NCI-H187 treated with DMSO at 0.1 percent for 48 hours (cell line): ENCODE data around the gene RIPOR3.

Experiments
- DNase-seq: peaks from one replicate; lab custom pipeline; 2025; lab: John Stamatoyannopoulos, UW

Gene RIPOR3

DNA sequence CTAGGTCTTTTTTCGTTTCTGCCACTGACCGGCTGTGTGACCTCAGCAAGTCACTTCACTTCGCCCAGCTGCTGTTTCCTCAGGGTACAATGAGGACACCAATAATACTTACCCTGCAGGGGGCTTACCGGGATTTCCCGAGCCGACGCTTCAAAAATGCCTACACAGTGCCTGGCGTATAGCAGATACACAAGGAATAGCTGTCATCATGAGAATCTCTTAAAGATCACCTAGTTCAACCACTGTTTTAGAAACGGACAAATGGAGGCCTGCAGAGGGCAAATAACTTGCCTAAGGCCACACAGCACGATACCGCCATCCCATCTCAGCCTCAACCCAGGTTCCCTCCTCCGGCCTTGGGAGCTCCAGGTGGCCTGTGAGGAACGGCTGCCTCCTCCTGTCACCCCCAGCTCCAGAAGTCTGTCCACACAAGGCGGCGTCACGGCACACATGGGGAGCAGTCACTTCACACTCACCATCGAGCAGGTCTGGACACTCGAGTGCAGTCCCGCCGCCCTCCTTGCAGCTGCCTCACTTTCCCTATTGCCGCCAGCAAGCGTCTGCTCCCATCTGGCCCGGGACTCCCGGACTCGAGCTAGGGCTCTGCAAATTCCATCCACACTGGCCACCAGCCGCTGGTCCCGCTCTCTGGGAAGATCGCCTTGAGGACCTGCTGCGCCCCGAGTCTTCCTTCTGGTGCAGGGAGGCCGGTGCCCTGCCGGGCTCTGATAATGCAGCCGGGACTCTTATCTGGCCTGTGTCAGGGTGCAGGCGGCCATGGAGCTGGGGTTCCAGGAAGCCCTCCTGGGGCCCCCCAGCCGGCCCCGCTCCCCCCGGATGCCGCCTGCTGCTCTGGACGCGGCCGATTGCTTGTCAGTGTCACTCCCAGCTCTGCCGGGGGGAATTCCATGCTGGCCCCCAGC is at the start of gene RIPOR3:
Gene RIPOR3, minus strand, starts transcription at position 893 of the 923 bp plus-strand sequence. Its CDS starts 414 bp downstream, at position 479.
- no peak for DNase-seq

DNA sequence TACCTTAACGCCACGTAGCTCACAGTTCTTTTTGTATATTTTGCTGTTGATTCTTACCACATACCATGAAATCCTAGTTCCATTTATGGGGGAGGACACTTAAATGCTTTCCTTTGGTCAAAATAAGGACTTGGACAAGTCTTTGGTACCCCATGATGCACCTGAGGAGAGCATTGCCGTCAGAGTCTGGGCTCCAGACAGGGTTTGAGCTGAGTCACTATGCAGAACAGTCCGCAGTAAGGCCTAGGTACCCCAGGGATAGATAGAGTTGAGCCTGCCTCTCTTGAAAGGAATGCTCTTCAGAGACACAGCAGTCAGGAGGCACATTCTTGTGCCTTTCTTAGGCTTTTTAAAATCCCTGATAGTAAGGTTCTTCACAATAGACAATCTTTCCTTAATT is 46.0 kb upstream of the RIPOR3 start:
- no peak for DNase-seq

- DNase-seq, result no peak
These were observed 44.5 kb upstream of the RIPOR3 start for GRCh38 chr20:50735813-50736212.

DNA sequence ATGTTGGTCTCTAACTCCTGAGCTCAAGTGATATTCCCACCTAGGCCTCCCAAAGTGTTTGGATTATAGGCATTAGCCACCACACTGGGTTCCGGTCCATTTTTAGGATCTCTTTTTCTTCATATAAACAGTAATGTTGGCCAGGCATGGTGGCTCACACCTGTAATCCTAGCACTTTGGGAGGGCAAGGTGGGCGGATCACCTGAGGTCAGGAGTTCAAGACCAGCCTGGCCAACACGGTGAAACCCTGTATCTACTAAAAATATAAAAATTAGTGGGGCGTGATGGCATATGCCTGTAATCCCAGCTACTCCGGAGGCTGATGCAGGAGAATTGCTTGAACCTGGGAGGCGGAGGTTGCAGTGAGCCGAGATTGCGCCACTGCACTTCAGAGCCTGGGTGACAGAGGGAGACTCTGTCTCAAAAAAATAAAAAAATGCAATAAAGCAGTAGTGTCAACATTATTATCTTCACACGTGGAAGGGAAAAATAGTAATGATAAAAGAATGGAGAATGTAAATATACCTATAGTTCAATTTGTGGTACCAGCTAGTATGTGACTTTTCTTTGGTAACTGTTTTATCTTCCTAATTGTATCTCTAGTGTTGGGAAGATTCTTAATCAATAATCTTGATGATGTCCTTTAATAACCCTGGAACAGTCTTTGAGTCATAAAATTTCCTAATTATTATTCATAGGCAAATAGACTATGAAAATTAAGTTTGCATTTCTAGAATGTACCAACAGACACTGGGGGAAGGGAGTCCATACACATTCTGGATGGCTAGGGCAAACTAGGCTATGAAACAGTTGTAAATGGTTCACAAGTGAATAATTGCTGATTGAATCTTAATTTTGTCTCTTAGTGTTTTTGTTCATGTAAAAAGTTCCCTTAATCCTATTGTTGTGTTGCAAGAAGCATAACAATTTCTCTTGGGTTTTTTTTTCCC is 43.7 kb upstream of the RIPOR3 start:
- DNase-seq, result no peak

- no peak for DNase-seq
These were observed 42.5 kb upstream of the RIPOR3 start for GRCh38 chr20:50733644-50734349.

DNA sequence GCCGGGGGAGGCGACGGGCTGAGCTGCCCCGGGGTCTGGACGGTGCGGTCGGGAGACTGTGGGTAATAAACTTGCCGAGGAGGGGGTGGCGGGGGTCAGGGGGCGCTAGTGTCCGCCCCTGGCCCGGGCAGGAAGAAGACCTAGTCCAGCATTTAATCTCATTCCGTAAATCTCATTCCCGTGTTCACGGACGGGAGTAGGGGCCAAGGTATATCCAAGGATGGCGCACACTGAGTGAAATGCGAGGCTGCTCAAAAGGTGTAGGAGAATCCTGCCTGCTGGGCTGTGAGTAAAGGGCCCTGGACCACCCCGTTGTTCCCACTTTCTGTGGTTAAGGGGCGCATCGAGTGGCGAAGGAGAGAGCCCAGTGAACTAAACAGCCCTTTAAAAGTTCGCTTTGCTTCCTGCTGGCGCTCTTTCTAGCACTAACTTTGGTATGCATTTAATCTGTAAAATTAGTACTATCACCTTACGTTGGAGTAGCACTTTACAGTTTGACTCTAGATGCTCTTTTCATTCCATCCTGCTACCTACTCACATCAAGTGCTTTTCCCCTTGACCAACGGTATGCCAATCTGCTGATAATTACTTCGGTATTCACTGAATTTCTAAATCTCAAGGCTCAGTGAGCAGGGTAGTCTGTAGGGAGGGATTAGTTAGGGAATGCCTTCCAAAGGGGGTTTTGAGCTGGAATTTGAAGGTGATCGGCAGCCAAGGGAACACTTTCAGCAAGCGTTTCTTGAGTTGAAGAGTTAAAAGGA is 40.8 kb upstream of the RIPOR3 start:
- no peak for DNase-seq

GRCh38 chr20:50731055-50731929 is 40.0 kb upstream of the RIPOR3 start, which contains the start of gene PARD6B:
Gene PARD6B (plus strand): TSS chr20:50731580. CDS start chr20:50731787, 207 bp downstream.
- peak; percentile 86 for DNase-seq

- no peak for DNase-seq
These were observed 39.4 kb upstream of the RIPOR3 start for GRCh38 chr20:50730765-50731054.

- no peak for DNase-seq
These were observed 38.8 kb upstream of the RIPOR3 start for GRCh38 chr20:50729901-50730764.

DNA sequence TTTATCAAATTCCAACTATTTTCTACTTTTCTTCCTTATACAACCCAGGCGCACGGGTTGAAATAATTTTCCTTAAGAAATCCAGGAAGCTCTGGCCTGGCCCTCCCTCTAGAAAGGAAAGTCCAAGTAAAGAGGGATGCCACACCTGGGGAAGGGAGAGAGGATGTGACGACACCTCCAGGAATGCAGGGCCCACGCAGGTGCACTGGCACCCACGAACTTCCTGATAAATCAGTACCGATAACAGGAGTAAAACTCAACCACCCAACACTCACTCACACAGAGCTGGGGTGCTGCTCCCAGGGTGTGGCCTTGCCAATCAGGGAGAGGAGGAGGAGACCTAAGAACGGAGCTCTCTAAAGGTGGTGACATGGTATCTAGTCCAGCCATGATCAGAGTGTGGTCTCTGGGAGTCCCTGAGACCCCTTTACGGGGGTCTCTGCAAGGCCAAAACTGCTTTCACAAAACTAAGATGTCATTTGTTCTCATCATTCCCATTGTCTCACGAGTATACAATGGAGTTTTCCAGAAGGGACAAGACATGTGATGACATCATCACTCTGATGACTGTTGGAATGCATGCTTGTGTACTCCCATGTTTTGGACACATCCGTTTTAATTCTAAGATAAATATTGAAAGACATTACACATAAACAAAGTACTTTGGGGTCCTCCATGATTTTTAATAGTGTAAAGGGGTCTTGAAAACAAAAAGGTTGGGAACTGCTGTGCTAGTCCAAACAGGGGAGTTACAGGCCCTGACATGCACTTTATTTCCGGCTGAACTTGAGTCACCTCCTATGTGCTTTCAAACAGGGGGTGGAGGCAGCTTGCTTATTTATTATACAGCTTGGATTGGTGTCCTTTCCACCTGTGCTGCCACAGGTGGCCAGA is 37.9 kb upstream of the RIPOR3 start:
- no peak for DNase-seq

DNA sequence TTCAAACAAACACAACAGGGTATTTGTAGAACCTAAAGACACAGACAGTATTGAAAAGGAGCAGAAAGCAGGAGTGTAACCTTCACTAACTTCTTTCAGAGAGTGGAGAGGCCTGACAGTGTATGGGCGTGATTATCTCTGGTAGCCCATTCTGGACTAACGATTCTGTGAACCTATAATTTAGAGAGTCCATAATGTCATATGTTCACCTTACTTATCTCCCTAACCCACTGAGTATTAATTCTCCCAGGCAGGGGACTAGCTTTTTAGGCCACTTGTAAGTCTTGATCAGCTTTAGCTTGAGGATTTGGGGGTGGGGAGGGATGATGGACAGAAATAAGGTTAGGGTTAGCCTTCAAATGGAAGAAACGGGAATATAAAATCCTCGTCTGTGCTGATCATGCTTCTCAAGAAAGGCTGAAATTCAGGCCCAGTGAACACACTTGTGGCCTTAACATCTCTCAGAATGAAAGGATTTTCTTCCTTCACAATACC is 37.2 kb upstream of the RIPOR3 start:
- DNase-seq, result no peak

GRCh38 chr20:50727792-50728485 is 36.6 kb upstream of the RIPOR3 start:
- DNase-seq, result no peak

GRCh38 chr20:50726955-50727791 is 35.8 kb upstream of the RIPOR3 start:
- DNase-seq, result no peak

- DNase-seq, result no peak
These were observed 34.3 kb upstream of the RIPOR3 start for GRCh38 chr20:50725724-50726005.

GRCh38 chr20:50724851-50725723 is 33.7 kb upstream of the RIPOR3 start:
- no peak for DNase-seq
